AG04449 (cell line): Measurements from ENCODE around the gene TERT.
"Not testable (repeated sequence)": the region's sequence is repeated elsewhere in the genome, so short reads cannot be mapped to it uniquely, and the experiment has no call there.

Experiments used
- CTCF ChIA-PET: fragments of 350-600 bp; formaldehyde crosslinking; extraction: SDS; loops from one replicate; lab custom pipeline; 2021; ENCODE audit warnings: antibody characterized with exemption; lab: Yijun Ruan, JAX
- POLR2A ChIA-PET: fragments of 400-600, 350-600 bp; formaldehyde crosslinking; extraction: SDS; loops from one replicate; lab custom pipeline; 2020; ENCODE audit warnings: antibody characterized with exemption, inconsistent platforms; lab: Yijun Ruan, JAX
- DNase-seq: peaks from one replicate; pipeline ENCODE4 v3.0.0-alpha.2; 2010; ENCODE audit warnings: low read depth, low spot score
- H3K4me3 ChIP-seq: 2 replicates; pipeline ENCODE4 v1.5.1; 2011; ENCODE audit warnings: low read depth, mild to moderate bottlenecking, control low read depth, low read length
- TF ChIP-seq, protein P1 (sequence below): IDR thresholded peaks from one replicate; pipeline ENCODE4 v1.5.1; 2011; ENCODE audit warnings: mild to moderate bottlenecking, moderate library complexity, low read length, control low read depth, inconsistent platforms; ENCODE audit not compliant: insufficient read depth; ENCODE audit errors: missing control alignments

The TERT gene

DNA sequence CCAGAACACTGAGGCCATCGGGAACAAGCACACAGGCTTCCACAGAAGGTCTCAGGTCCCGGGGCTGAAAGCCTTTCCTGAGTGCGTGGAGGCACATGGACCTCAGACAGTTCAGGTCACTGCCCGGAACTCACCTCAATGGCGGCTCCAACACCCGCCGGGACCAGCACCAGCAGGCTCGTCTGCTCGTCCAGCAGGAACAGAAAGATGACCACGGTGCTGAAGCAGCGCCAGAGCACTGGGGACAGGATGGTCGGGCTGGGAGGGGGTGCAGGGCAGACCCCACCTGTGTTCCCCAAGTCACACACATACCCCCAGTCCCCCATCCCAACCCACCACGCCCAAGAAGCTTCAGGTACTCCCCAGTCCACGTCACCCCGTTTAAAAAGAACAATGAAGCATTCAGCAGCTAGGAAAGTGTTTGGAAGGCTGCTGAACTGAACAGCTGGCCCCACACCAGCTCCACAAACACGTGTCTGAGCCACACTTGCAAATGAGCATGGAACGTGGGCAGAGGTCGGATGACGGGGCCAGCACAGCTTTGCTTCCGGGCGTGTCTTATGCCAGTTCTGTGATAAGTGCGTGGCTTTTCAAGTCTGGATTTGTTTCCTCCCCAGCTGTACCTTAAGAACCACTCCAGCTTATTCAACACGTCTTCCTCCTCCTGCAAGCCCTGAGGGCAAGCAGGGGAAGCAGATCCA, 35.4 kb upstream of the TERT start:
- TF ChIP-seq, protein P1, sequence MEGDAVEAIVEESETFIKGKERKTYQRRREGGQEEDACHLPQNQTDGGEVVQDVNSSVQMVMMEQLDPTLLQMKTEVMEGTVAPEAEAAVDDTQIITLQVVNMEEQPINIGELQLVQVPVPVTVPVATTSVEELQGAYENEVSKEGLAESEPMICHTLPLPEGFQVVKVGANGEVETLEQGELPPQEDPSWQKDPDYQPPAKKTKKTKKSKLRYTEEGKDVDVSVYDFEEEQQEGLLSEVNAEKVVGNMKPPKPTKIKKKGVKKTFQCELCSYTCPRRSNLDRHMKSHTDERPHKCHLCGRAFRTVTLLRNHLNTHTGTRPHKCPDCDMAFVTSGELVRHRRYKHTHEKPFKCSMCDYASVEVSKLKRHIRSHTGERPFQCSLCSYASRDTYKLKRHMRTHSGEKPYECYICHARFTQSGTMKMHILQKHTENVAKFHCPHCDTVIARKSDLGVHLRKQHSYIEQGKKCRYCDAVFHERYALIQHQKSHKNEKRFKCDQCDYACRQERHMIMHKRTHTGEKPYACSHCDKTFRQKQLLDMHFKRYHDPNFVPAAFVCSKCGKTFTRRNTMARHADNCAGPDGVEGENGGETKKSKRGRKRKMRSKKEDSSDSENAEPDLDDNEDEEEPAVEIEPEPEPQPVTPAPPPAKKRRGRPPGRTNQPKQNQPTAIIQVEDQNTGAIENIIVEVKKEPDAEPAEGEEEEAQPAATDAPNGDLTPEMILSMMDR = no peak
- ChIA-PET CTCF (no interaction called here), POLR2A (no interaction called here)
- DNase-seq = no peak
- no peak overlapping the region for H3K4me3 ChIP-seq

DNA sequence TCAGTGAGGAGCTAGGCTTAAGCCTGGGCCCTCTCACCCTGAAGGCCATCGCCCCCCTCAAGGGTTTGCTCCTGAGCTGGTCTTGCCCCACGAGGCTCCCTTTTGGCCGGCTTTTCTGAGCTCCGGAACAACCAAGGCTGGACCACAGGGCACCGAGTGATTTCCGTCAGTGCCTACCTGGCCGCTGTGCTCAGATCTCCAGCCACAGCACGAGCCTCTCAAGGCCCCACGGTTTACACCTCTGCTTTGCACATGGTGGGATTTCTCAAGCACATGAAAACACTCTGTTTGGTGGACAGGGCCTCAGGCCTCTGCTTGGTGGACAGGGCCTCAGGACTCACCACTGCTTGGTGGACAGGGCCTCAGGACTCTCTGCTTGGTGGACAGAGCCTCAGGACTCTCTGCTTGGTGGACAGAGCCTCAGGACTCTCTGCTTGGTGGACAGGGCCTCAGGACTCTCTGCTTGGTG, 34.3 kb upstream of the TERT start:
- CTCF ChIA-PET = interaction anchor here (1.2 to 1.3 kb wide), 2 partner anchors 15 to 155 kb away, joined by 3 read pairs; no protein-coding TSS in a partner anchor
- POLR2A ChIA-PET = interaction anchor here (1.2 kb wide), 1 partner anchor 15 kb away, joined by 3 read pairs; the partner anchor contains the start of gene CLPTM1L
- no peak for DNase-seq
- no peak overlapping the region for H3K4me3 ChIP-seq
- TF ChIP-seq, protein P1 = no peak

DNA sequence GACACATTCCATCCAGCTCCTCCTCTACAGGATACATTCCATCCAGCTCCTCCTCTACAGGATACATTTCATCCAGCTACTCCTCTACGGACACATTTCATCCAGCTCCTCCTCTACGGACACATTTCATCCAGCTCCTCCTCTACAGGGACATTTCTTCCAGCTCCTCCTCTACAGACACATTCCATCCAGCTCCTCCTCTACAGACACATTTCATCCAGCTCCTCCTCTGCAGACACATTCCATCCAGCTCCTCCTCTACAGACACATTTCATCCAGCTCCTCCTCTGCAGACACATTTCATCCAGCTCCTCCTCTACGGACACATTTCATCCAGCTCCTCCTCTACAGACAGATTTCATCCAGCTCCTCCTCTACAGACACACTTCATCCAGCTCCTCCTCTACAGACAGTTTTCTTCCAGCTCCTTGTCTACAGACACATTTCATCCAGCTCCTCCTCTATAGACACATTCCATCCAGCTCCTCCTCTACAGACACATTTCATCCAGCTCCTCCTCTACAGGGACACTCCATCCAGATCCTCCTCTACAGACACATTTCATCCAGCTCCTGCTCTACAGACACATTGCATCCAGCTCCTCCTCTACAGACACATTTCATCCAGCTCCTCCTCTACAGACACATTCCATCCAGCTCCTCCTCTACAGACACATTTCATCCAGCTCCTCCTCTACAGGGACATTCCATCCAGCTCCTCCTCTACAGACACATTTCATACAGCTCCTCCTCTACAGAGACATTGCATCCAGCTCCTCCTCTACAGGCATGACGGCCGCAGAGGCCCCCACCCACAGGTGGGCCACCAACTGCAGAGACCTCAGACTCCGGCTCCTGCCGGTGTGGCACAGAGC, 33.6 kb upstream of the TERT start:
- ChIA-PET CTCF (interaction anchor here (1.2 to 1.3 kb wide), 2 partner anchors 16 to 154 kb away, joined by 3 read pairs; no protein-coding TSS in a partner anchor), POLR2A (interaction anchor here (1.2 kb wide), 1 partner anchor 16 kb away, joined by 3 read pairs; the partner anchor contains the start of gene CLPTM1L)
- H3K4me3 ChIP-seq, DNase-seq: not testable (repeated sequence)

GRCh38 chr5:1326901-1327756, 32.3 kb upstream of the TERT start:
- DNase-seq, H3K4me3 ChIP-seq, POLR2A ChIA-PET: not testable (repeated sequence)
- CTCF ChIA-PET = interaction anchor here (1.0 kb wide), 1 partner anchor 16 kb away, joined by 3 read pairs; no protein-coding TSS in a partner anchor

- CTCF ChIA-PET = interaction anchor here (1.0 kb wide), 1 partner anchor 17 kb away, joined by 3 read pairs; no protein-coding TSS in a partner anchor
- DNase-seq, POLR2A ChIA-PET, H3K4me3 ChIP-seq: not testable (repeated sequence)
Observed at GRCh38 chr5:1326532-1326875, 31.6 kb upstream of the TERT start.

- ChIA-PET CTCF (no interaction called here), POLR2A (no interaction called here)
- no peak overlapping the region for H3K4me3 ChIP-seq
- no peak for DNase-seq
- TF ChIP-seq, protein P1 = no peak
Observed at GRCh38 chr5:1325870-1326531, 31.1 kb upstream of the TERT start.

DNA sequence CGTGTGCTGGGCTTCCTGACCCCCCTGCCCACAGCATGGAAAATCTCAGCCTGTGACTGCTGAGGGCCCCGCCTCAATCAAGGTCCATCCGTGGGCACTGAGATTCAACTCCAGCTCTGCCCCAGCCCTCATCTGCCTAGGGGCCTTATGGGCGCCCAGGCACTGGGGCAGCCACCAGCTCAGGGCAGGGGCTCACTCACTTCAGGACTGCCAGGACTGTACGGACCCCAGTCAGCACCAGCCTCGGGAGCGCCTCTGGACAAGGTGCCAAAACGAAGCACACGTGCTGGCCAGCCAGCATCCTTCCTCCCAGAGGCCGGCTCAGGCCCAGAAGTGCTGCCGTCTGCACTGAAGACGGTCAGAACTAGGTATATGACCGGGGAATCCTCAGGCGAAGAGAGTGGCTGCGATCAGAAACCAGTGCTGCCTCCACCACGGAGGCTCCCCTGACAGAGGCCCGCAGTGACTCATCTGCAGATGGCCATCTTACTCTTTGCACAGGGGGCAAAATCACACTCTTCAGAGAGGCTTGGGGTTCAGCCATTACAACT, 30.4 kb upstream of the TERT start:
- TF ChIP-seq, protein P1 = no peak
- no peak for DNase-seq
- ChIA-PET POLR2A (no interaction called here), CTCF (no interaction called here)
- no peak overlapping the region for H3K4me3 ChIP-seq
